GM12874 (cell line): ENCODE data around the gene PDPK1.
A peak's percentile ranks its signal among the peaks of the same experiment; 100 is the strongest.

Experiments used
- CTCF ChIP-seq: IDR thresholded peaks from 2 replicates; pipeline ENCODE4 v1.5.1; 2011; ENCODE audit warnings: low read depth, mild to moderate bottlenecking, control low read depth, low read length, moderate library complexity; ENCODE audit not compliant: insufficient read depth

The PDPK1 gene

GRCh38 chr16:2533912-2534311, 3.9 kb upstream of the PDPK1 start:
- TF ChIP-seq CTCF, result no peak

GRCh38 chr16:2535625-2536013, 2.2 kb upstream of the PDPK1 start:
- no peak for TF ChIP-seq CTCF

DNA sequence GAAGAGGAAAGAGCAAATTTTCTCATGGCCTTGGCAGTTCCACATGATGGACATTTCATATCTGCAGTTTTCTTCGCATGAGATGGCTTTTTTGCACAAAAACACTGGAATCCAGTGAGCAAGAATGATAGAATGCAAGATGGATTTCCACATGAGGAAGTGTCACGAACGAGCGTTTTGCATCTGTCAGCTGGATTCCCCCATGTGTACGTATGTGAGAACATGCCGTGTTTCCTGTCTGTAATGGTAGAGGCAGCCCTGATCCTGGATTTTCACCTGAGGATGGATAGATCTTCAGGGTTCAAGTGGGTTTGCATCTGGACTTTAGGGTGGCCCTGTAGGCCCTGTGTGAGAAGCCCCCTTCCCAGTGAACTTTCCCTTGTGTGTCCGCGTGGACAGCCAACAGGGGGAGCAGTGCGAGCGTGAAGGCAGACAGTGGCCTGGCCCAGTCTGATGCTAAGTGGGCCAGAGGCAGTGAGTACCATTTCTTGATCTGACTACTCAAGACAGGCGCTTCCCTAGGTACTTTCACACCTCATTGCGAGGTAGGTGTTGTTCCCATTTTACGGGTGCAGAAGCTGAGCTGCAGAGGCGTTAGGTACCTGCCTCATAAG, 2.1 kb downstream of the PDPK1 start:
- TF ChIP-seq CTCF, result peak; percentile 58

DNA sequence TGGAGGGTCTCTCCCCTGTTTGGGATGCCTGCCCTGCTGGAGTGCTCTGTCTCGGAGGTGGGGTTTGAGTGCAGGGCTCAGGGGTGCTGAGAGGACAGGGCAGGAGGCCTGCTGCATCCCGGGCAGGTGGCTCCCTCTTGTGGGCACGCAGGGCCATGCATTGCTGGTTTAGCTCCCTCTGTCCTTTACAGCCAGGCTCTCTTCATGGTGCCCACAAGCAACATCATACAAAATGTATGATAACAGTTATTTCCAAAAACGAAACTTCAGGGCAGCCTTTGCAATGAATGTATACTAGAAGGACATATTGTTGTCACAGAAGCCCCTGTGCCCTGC, 22.9 kb downstream of the PDPK1 start:
- peak; percentile 22; the same call in 1 of the 2 replicates for TF ChIP-seq CTCF

GRCh38 chr16:2580143-2580542, 42.3 kb downstream of the PDPK1 start:
- peak; percentile 6; the same call in 1 of the 2 replicates for TF ChIP-seq CTCF

DNA sequence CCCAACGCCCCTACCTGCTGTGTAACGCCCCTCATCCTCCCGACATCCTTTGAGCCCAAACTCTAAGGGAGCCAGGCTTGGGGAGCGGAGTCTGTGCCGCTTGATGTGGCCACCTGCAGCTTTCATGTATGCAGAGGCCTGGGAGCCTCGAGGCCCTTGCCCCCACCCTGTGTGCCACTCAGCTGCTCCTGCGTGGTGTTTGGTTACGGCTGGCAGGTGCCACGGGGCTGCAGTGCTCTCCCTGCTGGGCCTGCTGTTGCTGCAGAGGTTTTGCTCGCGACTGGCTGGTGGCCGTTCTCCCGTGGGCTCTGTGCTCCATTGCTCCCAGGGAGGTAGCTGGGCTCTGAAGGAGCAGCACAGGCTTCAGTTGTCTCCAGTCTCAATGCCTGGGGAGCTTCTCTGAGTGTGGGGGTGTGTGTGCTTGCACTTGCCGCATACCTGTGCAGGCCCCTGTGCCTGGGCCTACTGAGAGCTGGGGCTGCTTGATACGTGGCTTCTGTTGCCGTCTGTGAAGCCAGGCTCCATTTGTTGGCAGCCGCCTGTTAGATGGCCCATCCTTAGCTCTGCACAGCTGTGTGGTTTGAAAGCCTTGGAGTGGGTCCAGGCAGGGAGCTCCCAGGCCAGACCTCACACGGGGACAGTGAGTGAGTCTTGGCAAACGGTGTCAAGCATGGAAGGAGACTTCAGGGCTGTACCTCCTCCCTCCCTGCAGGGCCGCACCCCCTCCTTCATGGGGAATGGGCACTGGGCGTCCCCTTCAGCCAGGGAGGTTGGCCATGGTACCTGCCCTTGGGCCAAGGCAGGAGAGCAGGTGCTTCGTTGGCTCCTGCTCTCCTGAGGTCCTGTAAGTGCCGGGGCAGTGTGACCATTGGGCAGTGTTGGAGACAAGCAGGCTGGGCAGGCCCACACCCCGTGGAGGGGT, 47.2 kb downstream of the PDPK1 start:
- no peak for TF ChIP-seq CTCF

- no peak for TF ChIP-seq CTCF
Measured at GRCh38 chr16:2585651-2586081, 47.8 kb downstream of the PDPK1 start.
